H9 (cell line): Measurements from ENCODE around the gene SLC24A4. TPM values are rescaled to one million over a fixed set of nuclear protein-coding genes. Genes with fewer than 3 reads are reported as not detected.

Experiments
- DNase-seq: peaks from one replicate; pipeline ENCODE4 v3.0.0-alpha.2; 2017
- H2AFZ ChIP-seq: one replicate; pipeline ENCODE4 v1.6.1; 2013; ENCODE audit warnings: mild to moderate bottlenecking, low read length, control low read depth, moderate library complexity
- H2AK5ac ChIP-seq: 2 replicates; pipeline ENCODE4 v1.6.1; 2013; ENCODE audit warnings: low read length, control low read depth, mixed read lengths; ENCODE audit not compliant: insufficient read length
- H2BK120ac ChIP-seq: one replicate; pipeline ENCODE4 v1.6.1; 2013; ENCODE audit warnings: low read depth, mild to moderate bottlenecking, low read length, control low read depth, inconsistent platforms; ENCODE audit not compliant: poor library complexity, severe bottlenecking
- H2BK12ac ChIP-seq: 2 replicates; pipeline ENCODE4 v1.6.1; 2013; ENCODE audit warnings: low read length, control low read depth, mixed read lengths, low read depth; ENCODE audit not compliant: insufficient read length
- H2BK15ac ChIP-seq: 2 replicates; pipeline ENCODE4 v1.6.1; 2013; ENCODE audit warnings: low read depth, low read length, control low read depth
- H2BK20ac ChIP-seq: one replicate; pipeline ENCODE4 v1.6.1; 2013; ENCODE audit warnings: low read depth, mild to moderate bottlenecking, low read length, control low read depth, inconsistent platforms; ENCODE audit not compliant: poor library complexity, severe bottlenecking
- H2BK5ac ChIP-seq: 2 replicates; pipeline ENCODE4 v1.6.1; 2013; ENCODE audit warnings: low read length, control low read depth, mixed read lengths; ENCODE audit not compliant: insufficient read length
- H3K14ac ChIP-seq: 2 replicates; pipeline ENCODE4 v1.6.1; 2013; ENCODE audit warnings: low read length, control low read depth; ENCODE audit not compliant: insufficient read depth
- H3K18ac ChIP-seq: 2 replicates; pipeline ENCODE4 v1.6.1; 2013; ENCODE audit warnings: low read depth, mild to moderate bottlenecking, mixed read lengths, low read length, control low read depth; ENCODE audit not compliant: insufficient read length
- H3K23ac ChIP-seq: 2 replicates; pipeline ENCODE4 v1.6.1; 2013; ENCODE audit warnings: low read length, control low read depth, mixed read lengths, low read depth; ENCODE audit not compliant: insufficient read length
- H3K23me2 ChIP-seq: 2 replicates; pipeline ENCODE4 v1.6.1; 2013; ENCODE audit warnings: low read depth, mild to moderate bottlenecking, mixed read lengths, low read length, control low read depth; ENCODE audit not compliant: insufficient read length, poor library complexity, severe bottlenecking
- H3K27ac ChIP-seq: 2 replicates; pipeline ENCODE4 v1.5.1; 2013; ENCODE audit warnings: low read length, control low read depth, mixed read lengths, low read depth; ENCODE audit not compliant: insufficient read length
- H3K27me3 ChIP-seq: 2 replicates; pipeline ENCODE4 v1.6.1; 2013; ENCODE audit warnings: low read length, control low read depth, inconsistent platforms; ENCODE audit not compliant: insufficient read depth
- H3K4ac ChIP-seq: 2 replicates; pipeline ENCODE4 v1.6.1; 2013; ENCODE audit warnings: low read depth, mild to moderate bottlenecking, control low read depth, inconsistent platforms, low read length, moderate library complexity
- H3K4me1 ChIP-seq: 2 replicates; pipeline ENCODE4 v1.6.1; 2013; ENCODE audit warnings: low read length, control low read depth, inconsistent platforms; ENCODE audit not compliant: insufficient read depth
- H3K4me2 ChIP-seq: 2 replicates; pipeline ENCODE4 v1.6.1; 2013; ENCODE audit warnings: low read length, control low read depth, mixed read lengths; ENCODE audit not compliant: insufficient read length, insufficient read depth
- H3K56ac ChIP-seq: 2 replicates; pipeline ENCODE4 v1.6.1; 2013; ENCODE audit warnings: low read depth, mild to moderate bottlenecking, mixed read lengths, low read length, control low read depth; ENCODE audit not compliant: insufficient read length
- H3K79me1 ChIP-seq: 2 replicates; pipeline ENCODE4 v1.6.1; 2013; ENCODE audit warnings: low read depth, mild to moderate bottlenecking, moderate library complexity, low read length, control low read depth, inconsistent platforms; ENCODE audit not compliant: insufficient read depth, poor library complexity, severe bottlenecking
- H3K79me2 ChIP-seq: 2 replicates; pipeline ENCODE4 v1.6.1; 2013; ENCODE audit warnings: low read length, control low read depth, inconsistent platforms; ENCODE audit not compliant: insufficient read depth
- H3K9ac ChIP-seq: 2 replicates; pipeline ENCODE4 v1.6.1; 2013; ENCODE audit warnings: low read length, control low read depth, mixed read lengths; ENCODE audit not compliant: insufficient read length; ENCODE audit errors: extremely low read depth
- H3K9me3 ChIP-seq: one replicate; pipeline ENCODE4 v1.6.1; 2013; ENCODE audit warnings: low read depth, low read length, inconsistent platforms; ENCODE audit not compliant: control insufficient read depth
- H3T11ph ChIP-seq: one replicate; pipeline ENCODE4 v1.6.1; 2013; ENCODE audit warnings: mild to moderate bottlenecking, low read length, control low read depth, inconsistent platforms
- H4K20me1 ChIP-seq: one replicate; pipeline ENCODE4 v1.6.1; 2013; ENCODE audit not compliant: control insufficient read depth, insufficient read length, insufficient read depth
- H4K5ac ChIP-seq: 2 replicates; pipeline ENCODE4 v1.6.1; 2013; ENCODE audit warnings: low read depth, mild to moderate bottlenecking, mixed read lengths, low read length, control low read depth; ENCODE audit not compliant: insufficient read length
- H4K8ac ChIP-seq: replicated peaks from 2 replicates; pipeline ENCODE4 v1.6.1; 2013; ENCODE audit warnings: low read length, control low read depth, mixed read lengths, low read depth; ENCODE audit not compliant: insufficient read length
- H4K91ac ChIP-seq: 2 replicates; pipeline ENCODE4 v1.6.1; 2013; ENCODE audit warnings: low read depth, mild to moderate bottlenecking, moderate library complexity, mixed read lengths, low read length, control low read depth; ENCODE audit not compliant: insufficient read length
- H3K27ac Mint-ChIP-seq, 3 experiments: 2 replicates in 2 of 3; 3 replicates in 1 of 3; pipeline ENCODE4 v1.8.0; 2020 to 2021; ENCODE audit warnings: mixed read lengths in 3 of 3, mild to moderate bottlenecking in 1 of 3, moderate library complexity in 1 of 3
- H3K27me3 Mint-ChIP-seq: 2 replicates; pipeline ENCODE4 v1.8.0; 2021; ENCODE audit warnings: low read depth, mild to moderate bottlenecking, moderate library complexity, mixed read lengths
- H3K36me3 Mint-ChIP-seq, 3 experiments: 2 replicates in 2 of 3; 3 replicates in 1 of 3; pipeline ENCODE4 v1.8.0; 2020 to 2021; ENCODE audit warnings: low read depth in 3 of 3, mixed read lengths in 3 of 3; ENCODE audit not compliant: insufficient read depth in 1 of 3
- H3K4me1 Mint-ChIP-seq, 2 experiments: 2 replicates each; pipeline ENCODE4 v1.8.0; 2020; ENCODE audit warnings: mixed read lengths in 2 of 2
- H3K4me3 Mint-ChIP-seq, 2 experiments: 2 replicates in 1 of 2; 3 replicates in 1 of 2; pipeline ENCODE4 v1.8.0; 2020 to 2021; ENCODE audit warnings: mild to moderate bottlenecking in 2 of 2, mixed read lengths in 2 of 2, moderate library complexity in 1 of 2
- H3K9me3 Mint-ChIP-seq, 2 experiments: 2 replicates in 1 of 2; 3 replicates in 1 of 2; pipeline ENCODE4 v1.8.0; 2020; ENCODE audit warnings: mild to moderate bottlenecking in 2 of 2, mixed read lengths in 2 of 2, moderate library complexity in 1 of 2
- WGBS: extraction: QIAGEN DNeasy Blood & Tissue Kit; methylation state at CpG from one replicate; pipeline ENCODE4 v1.1.7; 2013; ENCODE audit warnings: missing lambda C conversion rate, low lambda C conversion rate, mixed read lengths; ENCODE audit not compliant: insufficient read length; ENCODE audit errors: extremely low coverage; 5-methylcytosine and 5-hydroxymethylcytosine counted together
- total RNA-seq: library from RNA; stranded (reverse); gene quantifications from 2 replicates; pipeline ENCODE4 v1.2.1, GENCODE V29; 2021
- TF ChIP-seq, protein P1 (sequence below): fragments of 200-600 bp; sonication (generic); conservative IDR thresholded peaks from 3 replicates; pipeline ENCODE4 v1.8.0; 2021; ENCODE audit warnings: antibody characterized with exemption, mild to moderate bottlenecking

SLC24A4 gene
- total RNA-seq, 1 experiment from 2014 or later, result 0.24 TPM

DNA sequence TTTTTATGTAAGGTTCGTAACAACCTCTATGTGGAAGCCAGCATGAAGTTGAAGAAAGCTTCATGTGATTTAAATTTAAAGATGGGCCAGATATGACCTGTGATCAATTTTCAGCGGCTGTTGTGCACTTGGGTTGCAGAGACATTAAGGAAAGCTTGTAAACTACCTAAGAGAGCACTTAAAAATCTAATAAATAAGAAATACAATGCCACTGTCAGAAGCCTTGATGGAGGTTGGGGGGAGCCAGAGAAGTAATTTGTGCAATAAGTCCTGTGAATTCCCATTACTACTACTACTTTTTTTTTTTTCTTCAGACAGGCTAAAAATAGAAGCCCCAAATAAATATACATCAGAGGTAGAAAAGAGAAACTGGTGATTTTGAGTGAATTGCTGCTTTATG is 30.3 kb upstream of the SLC24A4 start:
- no peak for DNase-seq
- Histone ChIP-seq H2BK120ac (no peak overlapping the region), H3K18ac (no peak overlapping the region), H3K79me1 (no peaks in the 10 kb centered on the region), H3K4me2 (no peak overlapping the region), H3K27ac (no peak overlapping the region), H3T11ph (no peak overlapping the region), H3K9me3 (no peaks in the 10 kb centered on the region), H4K20me1 (no peaks in the 10 kb centered on the region), H2AFZ (no peak overlapping the region), H3K56ac (no peak overlapping the region), H2BK20ac (no peak overlapping the region), H2BK15ac (no peak overlapping the region), H2AK5ac (no peak overlapping the region), H3K9ac (no peak overlapping the region), H3K4me1 (no peaks in the 10 kb centered on the region), H3K23ac (no peak overlapping the region), H4K5ac (no peak overlapping the region), H3K27me3 (no peaks in the 10 kb centered on the region), H2BK5ac (no peak overlapping the region), H4K8ac (no peak overlapping the region), H2BK12ac (no peak overlapping the region), H3K4ac (no peak overlapping the region), H4K91ac (no peak overlapping the region), H3K79me2 (no peaks in the 10 kb centered on the region), H3K23me2 (no peaks in the 10 kb centered on the region), H3K14ac (no peak overlapping the region)
- peaks cover 22% of the 10 kb centered on the region for H3K27me3 Mint-ChIP-seq
- no CpG with 5 or more reads among the region's 2 CpGs for WGBS
- H3K4me1 Mint-ChIP-seq, result no peaks in the 10 kb centered on the region; a peak in 1 of 4 replicates
- no peaks in the 10 kb centered on the region for H3K36me3 Mint-ChIP-seq
- TF ChIP-seq, protein P1, sequence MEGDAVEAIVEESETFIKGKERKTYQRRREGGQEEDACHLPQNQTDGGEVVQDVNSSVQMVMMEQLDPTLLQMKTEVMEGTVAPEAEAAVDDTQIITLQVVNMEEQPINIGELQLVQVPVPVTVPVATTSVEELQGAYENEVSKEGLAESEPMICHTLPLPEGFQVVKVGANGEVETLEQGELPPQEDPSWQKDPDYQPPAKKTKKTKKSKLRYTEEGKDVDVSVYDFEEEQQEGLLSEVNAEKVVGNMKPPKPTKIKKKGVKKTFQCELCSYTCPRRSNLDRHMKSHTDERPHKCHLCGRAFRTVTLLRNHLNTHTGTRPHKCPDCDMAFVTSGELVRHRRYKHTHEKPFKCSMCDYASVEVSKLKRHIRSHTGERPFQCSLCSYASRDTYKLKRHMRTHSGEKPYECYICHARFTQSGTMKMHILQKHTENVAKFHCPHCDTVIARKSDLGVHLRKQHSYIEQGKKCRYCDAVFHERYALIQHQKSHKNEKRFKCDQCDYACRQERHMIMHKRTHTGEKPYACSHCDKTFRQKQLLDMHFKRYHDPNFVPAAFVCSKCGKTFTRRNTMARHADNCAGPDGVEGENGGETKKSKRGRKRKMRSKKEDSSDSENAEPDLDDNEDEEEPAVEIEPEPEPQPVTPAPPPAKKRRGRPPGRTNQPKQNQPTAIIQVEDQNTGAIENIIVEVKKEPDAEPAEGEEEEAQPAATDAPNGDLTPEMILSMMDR, result no peak
- no peak overlapping the region for H3K4me3 Mint-ChIP-seq
- H3K27ac Mint-ChIP-seq, result no peak overlapping the region
- no peaks in the 10 kb centered on the region; a peak in 1 of 5 replicates for H3K9me3 Mint-ChIP-seq
